HEK293T (cell line): ENCODE measurements around the gene IBTK.

Experiments used
- ARNT ChIP-seq: fragments of 450-650 bp; IDR thresholded peaks from 2 replicates; pipeline ENCODE4 v1.6.1; 2017; ENCODE audit warnings: mild to moderate bottlenecking
- BHLHE40 ChIP-seq: fragments of 450-650 bp; IDR thresholded peaks from 2 replicates; pipeline ENCODE4 v1.6.1; 2016; ENCODE audit warnings: mild to moderate bottlenecking, moderate library complexity, borderline replicate concordance
- CTBP1 ChIP-seq: fragments of 450-650 bp; IDR thresholded peaks from 2 replicates; pipeline ENCODE4 v1.6.1; 2016; ENCODE audit warnings: borderline replicate concordance
- ELF4 ChIP-seq: fragments of 450-650 bp; IDR thresholded peaks from 2 replicates; pipeline ENCODE4 v1.6.1; 2017; ENCODE audit warnings: antibody characterized with exemption
- FOXA1 ChIP-seq: fragments of 450-650 bp; IDR thresholded peaks from 2 replicates; pipeline ENCODE4 v1.6.1; 2016; ENCODE audit warnings: mild to moderate bottlenecking
- FOXM1 ChIP-seq: fragments of 450-650 bp; IDR thresholded peaks from 2 replicates; pipeline ENCODE4 v1.6.1; 2017; ENCODE audit warnings: mild to moderate bottlenecking, borderline replicate concordance
- HDGF ChIP-seq: fragments of 450-650 bp; IDR thresholded peaks from 2 replicates; pipeline ENCODE4 v1.6.1; 2017; ENCODE audit warnings: antibody characterized with exemption, borderline replicate concordance
- L3MBTL2 ChIP-seq: fragments of 450-650 bp; conservative IDR thresholded peaks from 2 replicates; pipeline ENCODE4 v1.6.1; 2016; ENCODE audit warnings: mild to moderate bottlenecking
- PKNOX1 ChIP-seq: fragments of 450-650 bp; IDR thresholded peaks from 2 replicates; pipeline ENCODE4 v1.6.1; 2016
- SP1 ChIP-seq: fragments of 450-650 bp; IDR thresholded peaks from 2 replicates; pipeline ENCODE4 v1.6.1; 2017
- SUZ12 ChIP-seq: fragments of 450-650 bp; IDR thresholded peaks from 2 replicates; pipeline ENCODE4 v1.6.1; 2016; ENCODE audit warnings: mild to moderate bottlenecking
- TARDBP ChIP-seq: fragments of 450-650 bp; IDR thresholded peaks from 2 replicates; pipeline ENCODE4 v1.6.1; 2016
- ZNF384 ChIP-seq: fragments of 450-650 bp; IDR thresholded peaks from 2 replicates; pipeline ENCODE4 v1.6.1; 2016

- TF ChIP-seq ARNT (no peak), FOXM1 (no peak), SP1 (no peak), ELF4 (no peak), SUZ12 (no peak), BHLHE40 (no peak), ZNF384 (no peak), PKNOX1 (no peak), HDGF (no peak), L3MBTL2 (no peak), TARDBP (no peak), CTBP1 (no peak), FOXA1 (no peak)
These were observed 103.3 kb downstream of the IBTK start for GRCh38 chr6:82144007-82144851.
